Neuronal stem cell (in vitro differentiated cells): Measurements from ENCODE around the gene ZNF469.

ENCODE experiments used
- DNase-seq: peaks from one replicate; pipeline ENCODE4 v3.0.0-alpha.2; 2013; ENCODE audit warnings: low spot score
- H2AFZ ChIP-seq: one replicate; pipeline ENCODE4 v1.6.1; 2013; ENCODE audit warnings: mild to moderate bottlenecking, low read length, inconsistent platforms
- H2AK5ac ChIP-seq: 2 replicates; pipeline ENCODE4 v1.6.1; 2013; ENCODE audit warnings: low read depth, mild to moderate bottlenecking, inconsistent platforms, low read length, moderate library complexity, mixed read lengths
- H2BK120ac ChIP-seq: 2 replicates; pipeline ENCODE4 v1.6.1; 2013; ENCODE audit warnings: low read depth, mild to moderate bottlenecking, inconsistent platforms, low read length, moderate library complexity, mixed read lengths
- H2BK12ac ChIP-seq: one replicate; pipeline ENCODE4 v1.6.1; 2013; ENCODE audit warnings: low read length, inconsistent platforms
- H2BK15ac ChIP-seq: 2 replicates; pipeline ENCODE4 v1.6.1; 2013; ENCODE audit warnings: mild to moderate bottlenecking, low read length, inconsistent platforms, mixed read lengths
- H2BK5ac ChIP-seq: one replicate; pipeline ENCODE4 v1.6.1; 2013; ENCODE audit warnings: inconsistent platforms, mild to moderate bottlenecking, low read length, moderate library complexity
- H3K14ac ChIP-seq: one replicate; pipeline ENCODE4 v1.6.1; 2013; ENCODE audit warnings: low read length, inconsistent platforms
- H3K18ac ChIP-seq: 2 replicates; pipeline ENCODE4 v1.6.1; 2013; ENCODE audit warnings: low read length, inconsistent platforms
- H3K23ac ChIP-seq: 2 replicates; pipeline ENCODE4 v1.6.1; 2013; ENCODE audit warnings: low read depth, mild to moderate bottlenecking, mixed read lengths, low read length, inconsistent platforms; ENCODE audit not compliant: poor library complexity
- H3K27ac ChIP-seq: replicated peaks from 3 replicates; pipeline ENCODE4 v1.5.1; 2013; ENCODE audit warnings: low read length, inconsistent platforms
- H3K27me3 ChIP-seq, 3 experiments: 2 replicates each; pipeline ENCODE4 v1.6.1; 2013; ENCODE audit warnings: low read length in 3 of 3, mild to moderate bottlenecking in 2 of 3, inconsistent platforms in 1 of 3, low read depth in 1 of 3, mixed read lengths in 1 of 3, moderate library complexity in 1 of 3; ENCODE audit not compliant: control insufficient read depth in 3 of 3, insufficient read depth in 3 of 3
- H3K36me3 ChIP-seq, 2 donors: replicated peaks in 1 of 2; 2 replicates each; pipeline ENCODE4 v1.6.1; 2013; ENCODE audit warnings: low read length in 2 of 2; ENCODE audit not compliant: control insufficient read depth in 2 of 2, insufficient read depth in 2 of 2
- H3K4ac ChIP-seq: 2 replicates; pipeline ENCODE4 v1.6.1; 2013; ENCODE audit warnings: inconsistent platforms, mild to moderate bottlenecking, low read length, moderate library complexity
- H3K4me1 ChIP-seq, 2 donors: 1 replicate in 1 of 2; 2 replicates in 1 of 2; pipeline ENCODE4 v1.6.1; 2013; ENCODE audit warnings: low read length in 2 of 2, low read depth in 1 of 2; ENCODE audit not compliant: control insufficient read depth in 2 of 2, insufficient read depth in 1 of 2
- H3K4me2 ChIP-seq: one replicate; pipeline ENCODE4 v1.6.1; 2013; ENCODE audit warnings: mild to moderate bottlenecking, low read length, inconsistent platforms; ENCODE audit not compliant: insufficient read depth, poor library complexity, severe bottlenecking
- H3K4me3 ChIP-seq, 2 donors: 2 replicates each; pipeline ENCODE4 v1.5.1; 2013; ENCODE audit warnings: low read length in 2 of 2, mild to moderate bottlenecking in 2 of 2, inconsistent platforms in 1 of 2, moderate library complexity in 1 of 2
- H3K79me1 ChIP-seq: one replicate; pipeline ENCODE4 v1.6.1; 2013; ENCODE audit warnings: low read depth, mild to moderate bottlenecking, inconsistent platforms, low read length, moderate library complexity
- H3K9ac ChIP-seq: one replicate; pipeline ENCODE4 v1.6.1; 2013; ENCODE audit warnings: mild to moderate bottlenecking, low read depth, low read length, inconsistent platforms; ENCODE audit not compliant: poor library complexity
- H3K9me3 ChIP-seq, 2 donors: replicated peaks in 1 of 2; 2 replicates each; pipeline versions ENCODE3 to v1.6.1; 2013; ENCODE audit warnings: low read length in 2 of 2, mild to moderate bottlenecking in 2 of 2, inconsistent platforms in 1 of 2, low read depth in 1 of 2, mixed read lengths in 1 of 2, moderate library complexity in 1 of 2; ENCODE audit not compliant: control insufficient read depth in 2 of 2, insufficient read depth in 1 of 2
- H4K8ac ChIP-seq: one replicate; pipeline ENCODE4 v1.6.1; 2013; ENCODE audit warnings: low read depth, mild to moderate bottlenecking, inconsistent platforms, low read length, moderate library complexity
- H4K91ac ChIP-seq: one replicate; pipeline ENCODE4 v1.6.1; 2013; ENCODE audit warnings: low read length, low read depth, mild to moderate bottlenecking, inconsistent platforms; ENCODE audit not compliant: poor library complexity
- WGBS, 2 donors: extraction: QIAGEN DNeasy Blood & Tissue Kit; methylation state at CpG; one replicate each; pipeline ENCODE4 v1.1.7; 2013; ENCODE audit warnings: missing lambda C conversion rate in 2 of 2, mixed read lengths in 1 of 2; ENCODE audit not compliant: insufficient read length in 2 of 2, insufficient replicate concordance in 1 of 2; ENCODE audit errors: extremely low coverage in 2 of 2; 5-methylcytosine and 5-hydroxymethylcytosine counted together

The ZNF469 gene

GRCh38 chr16:88356124-88356726 lies 26.5 kb upstream of the ZNF469 start:
- H3K4ac ChIP-seq: peak overlapping the region; percentile 37
- DNase-seq: no peak
- H3K36me3 ChIP-seq: no peaks in the 10 kb centered on the region
- peaks cover 0 to 8% of the 10 kb centered on the region in 2 donors for H3K4me1 ChIP-seq
- peaks cover 2 to 5% of the 10 kb centered on the region in 2 donors for H3K9me3 ChIP-seq
- H3K27me3 ChIP-seq: peaks cover 0 to 7% (median 0%) of the 10 kb centered on the region in 3 experiments
- H3K9ac ChIP-seq: no peak overlapping the region
- H3K79me1 ChIP-seq: no peaks in the 10 kb centered on the region
- peak overlapping the region; percentile 75 for H2BK15ac ChIP-seq
- no peak overlapping the region for H3K23ac ChIP-seq
- peak overlapping the region in 1 of 2 donors; percentile 42 for H3K4me3 ChIP-seq
- H4K8ac ChIP-seq: no peak overlapping the region
- H2BK12ac ChIP-seq: no peak overlapping the region
- no peak overlapping the region for H3K4me2 ChIP-seq
- H2BK5ac ChIP-seq: no peak overlapping the region
- no peak overlapping the region for H4K91ac ChIP-seq
- no peak overlapping the region for H2AFZ ChIP-seq
- no peak overlapping the region for H3K27ac ChIP-seq
- peak overlapping the region; percentile 66 for H3K18ac ChIP-seq
- no peak overlapping the region for H2BK120ac ChIP-seq
- H3K14ac ChIP-seq: peak overlapping the region; percentile 84
- WGBS, 2 donors: no CpG with 5 or more reads among the region's 15 CpGs
- H2AK5ac ChIP-seq: peak overlapping the region; percentile 92

GRCh38 chr16:88356727-88357199 lies 26.0 kb upstream of the ZNF469 start:
- H3K9ac ChIP-seq: no peak overlapping the region
- peaks cover 2 to 5% of the 10 kb centered on the region in 2 donors for H3K9me3 ChIP-seq
- no peak overlapping the region for H2AFZ ChIP-seq
- peak overlapping the region; percentile 92 for H2AK5ac ChIP-seq
- peak overlapping the region; percentile 37 for H3K4ac ChIP-seq
- H3K4me2 ChIP-seq: no peak overlapping the region
- no peaks in the 10 kb centered on the region for H3K36me3 ChIP-seq
- WGBS, 2 donors: no CpG with 5 or more reads among the region's 13 CpGs
- H3K23ac ChIP-seq: no peak overlapping the region
- H3K18ac ChIP-seq: peak overlapping the region; percentile 66
- no peak for DNase-seq
- H3K4me1 ChIP-seq: peaks cover 0 to 6% of the 10 kb centered on the region in 2 donors
- peak overlapping the region in 1 of 2 donors; percentile 42 for H3K4me3 ChIP-seq
- peak overlapping the region; percentile 75 for H2BK15ac ChIP-seq
- H2BK5ac ChIP-seq: no peak overlapping the region
- H3K27ac ChIP-seq: no peak overlapping the region
- no peak overlapping the region for H4K91ac ChIP-seq
- peaks cover 0 to 7% (median 0%) of the 10 kb centered on the region in 3 experiments for H3K27me3 ChIP-seq
- peak overlapping the region; percentile 22 for H2BK12ac ChIP-seq
- no peak overlapping the region for H4K8ac ChIP-seq
- H3K79me1 ChIP-seq: no peaks in the 10 kb centered on the region
- no peak overlapping the region for H2BK120ac ChIP-seq
- peak overlapping the region; percentile 84 for H3K14ac ChIP-seq

GRCh38 chr16:88357317-88358022 lies 25.3 kb upstream of the ZNF469 start:
- Histone ChIP-seq H2BK120ac (peak overlapping the region; percentile 87), H2BK15ac (no peak overlapping the region), H3K4ac (peak overlapping the region; percentile 66), H3K36me3 (no peaks in the 10 kb centered on the region), H3K4me3 (no peak overlapping the region), H3K23ac (no peak overlapping the region), H3K9ac (no peak overlapping the region), H3K79me1 (no peaks in the 10 kb centered on the region), H3K14ac (peak overlapping the region; percentile 82), H3K4me1 (peaks cover 0 to 6% of the 10 kb centered on the region in 2 donors), H2AK5ac (peak overlapping the region; percentile 88), H4K91ac (no peak overlapping the region), H2BK12ac (no peak overlapping the region), H3K9me3 (peaks cover 2 to 5% of the 10 kb centered on the region in 2 donors), H3K4me2 (no peak overlapping the region), H3K27ac (no peak overlapping the region), H4K8ac (no peak overlapping the region), H2AFZ (no peak overlapping the region), H2BK5ac (peak overlapping the region; percentile 48), H3K18ac (peak overlapping the region; percentile 28), H3K27me3 (peaks cover 0 to 2% (median 0%) of the 10 kb centered on the region in 3 experiments)
- no CpG with 5 or more reads among the region's 26 CpGs for WGBS, 2 donors
- no peak for DNase-seq

- Histone ChIP-seq H3K27me3 (no peaks in the 10 kb centered on the region), H3K27ac (no peak overlapping the region), H4K8ac (no peak overlapping the region), H3K4me3 (no peak overlapping the region), H3K9ac (no peak overlapping the region), H4K91ac (no peak overlapping the region), H3K4me1 (peaks cover 0 to 6% of the 10 kb centered on the region in 2 donors), H3K36me3 (no peaks in the 10 kb centered on the region), H3K23ac (no peak overlapping the region), H3K4me2 (no peak overlapping the region), H2BK15ac (no peak overlapping the region), H2BK5ac (peak overlapping the region; percentile 48), H2BK12ac (peak overlapping the region; percentile 58), H3K79me1 (no peaks in the 10 kb centered on the region), H3K9me3 (peaks cover 2 to 5% of the 10 kb centered on the region in 2 donors), H2AFZ (no peak overlapping the region), H3K4ac (peak overlapping the region; percentile 66), H3K14ac (peak overlapping the region; percentile 82), H3K18ac (peak overlapping the region; percentile 28), H2AK5ac (peak overlapping the region; percentile 88), H2BK120ac (peak overlapping the region; percentile 87)
- no peak for DNase-seq
- no CpG with 5 or more reads among the region's 16 CpGs for WGBS, 2 donors
Observed at GRCh38 chr16:88358023-88358420, 24.7 kb upstream of the ZNF469 start.
